Caco-2 (cell line): ENCODE measurements around the gene ISL2. TPM values are rescaled to one million over a fixed set of nuclear protein-coding genes. Genes with fewer than 3 reads are reported as not detected.

Experiments
- BruUV-seq: library from RNA; stranded (reverse); fragments of 400-500 nt; replicated peaks from 2 replicates; lab custom pipeline; 2021; lab: Mats Ljungman, UMichigan
- CTCF ChIA-PET: fragments of 300-600 bp; sonication (Branson Sonifier 250); formaldehyde crosslinking; loops from one replicate; lab custom pipeline; 2022; ENCODE audit warnings: antibody characterized with exemption; lab: Charles Lee
- POLR2A ChIA-PET: fragments of 300-600 bp; sonication (Branson Sonifier 250); formaldehyde crosslinking; loops from one replicate; lab custom pipeline; 2022; ENCODE audit warnings: antibody characterized with exemption; lab: Charles Lee
- DNase-seq, 2 experiments: peaks; one replicate each; pipeline versions ENCODE4 v3.0.0 to v3.0.0-alpha.2; 2020 to 2022
- H3K27me3 ChIP-seq: replicated peaks from 2 replicates; pipeline ENCODE4 v1.6.0; 2011; ENCODE audit warnings: low read length; ENCODE audit not compliant: control insufficient read depth, insufficient read depth
- H3K36me3 ChIP-seq: 2 replicates; pipeline ENCODE4 v1.5.1; 2011; ENCODE audit warnings: low read length; ENCODE audit not compliant: control insufficient read depth, insufficient read depth
- H3K4me1 ChIP-seq: fragments of 250-450 bp; sonication (Bioruptor Pico); 2 replicates; pipeline ENCODE4 v1.5.1; 2020; ENCODE audit warnings: mild to moderate bottlenecking
- H3K4me3 ChIP-seq: 2 replicates; pipeline ENCODE4 v1.5.1; 2011; ENCODE audit warnings: low read depth, mild to moderate bottlenecking, control low read depth, low read length
- H3K9me3 ChIP-seq: fragments of 250-450 bp; sonication (Bioruptor Pico); 2 replicates; pipeline ENCODE4 v1.5.1; 2020; ENCODE audit warnings: mild to moderate bottlenecking, moderate library complexity
- H3K27ac Mint-ChIP-seq: one replicate; pipeline ENCODE4 v1.8.0; 2022; ENCODE audit warnings: mixed read lengths; ENCODE audit not compliant: unreplicated experiment
- H3K27me3 Mint-ChIP-seq: one replicate; pipeline ENCODE4 v1.8.0; 2022; ENCODE audit warnings: mixed read lengths; ENCODE audit not compliant: insufficient read depth, unreplicated experiment
- H3K36me3 Mint-ChIP-seq: one replicate; pipeline ENCODE4 v1.8.0; 2022; ENCODE audit warnings: mild to moderate bottlenecking, mixed read lengths; ENCODE audit not compliant: insufficient read depth, unreplicated experiment
- H3K4me1 Mint-ChIP-seq: one replicate; pipeline ENCODE4 v1.8.0; 2022; ENCODE audit warnings: low read depth, mixed read lengths; ENCODE audit not compliant: unreplicated experiment
- H3K4me3 Mint-ChIP-seq: one replicate; pipeline ENCODE4 v1.8.0; 2022; ENCODE audit warnings: mild to moderate bottlenecking, moderate library complexity, mixed read lengths; ENCODE audit not compliant: unreplicated experiment
- H3K9me3 Mint-ChIP-seq: one replicate; pipeline ENCODE4 v1.8.0; 2022; ENCODE audit warnings: mixed read lengths; ENCODE audit not compliant: unreplicated experiment
- CTCF ChIP-seq, 2 experiments: fragments of 200-600 bp in 1 of 2; IDR thresholded peaks; 1 replicate in 1 of 2; 2 replicates in 1 of 2; pipeline versions ENCODE4 v1.5.1 to v1.8.0; 2011 to 2022; ENCODE audit warnings: antibody characterized with exemption in 1 of 2, control low read depth in 1 of 2, inconsistent platforms in 1 of 2, low read depth in 1 of 2, low read length in 1 of 2, mild to moderate bottlenecking in 1 of 2, moderate library complexity in 1 of 2; ENCODE audit not compliant: insufficient read depth in 1 of 2, severe bottlenecking in 1 of 2, unreplicated experiment in 1 of 2
- intact Hi-C: fragments of 100-400 bp; cut with micrococcal nuclease; formaldehyde crosslinking; loops from one replicate; pipeline ENCODE4 v1.10.0; 2022; ENCODE audit not compliant: unreplicated experiment
- total RNA-seq: library from RNA; stranded (reverse); gene quantifications from 2 replicates; pipeline ENCODE4 v1.2.3, GENCODE V29; 2022

The ISL2 gene
- total RNA-seq, 1 experiment from 2014 or later, result 11.0 TPM

GRCh38 chr15:76332796-76333195, 3.8 kb upstream of the ISL2 start:
- TF ChIP-seq CTCF (IDR thresholded peaks at IDR 0.05; ENCODE audit: insufficient read depth in 1 of 2, low read depth in 1 of 2, low read length in 1 of 2, severe bottlenecking in 1 of 2, unreplicated experiment in 1 of 2), result no peak
- no peaks in the 10 kb centered on the region for H3K36me3 ChIP-seq
- peaks cover 20% of the 10 kb centered on the region for H3K4me1 ChIP-seq
- H3K9me3 ChIP-seq, result no peaks in the 10 kb centered on the region
- no TSS peak for BruUV-seq
- ChIA-PET POLR2A (no interaction called here), CTCF (no interaction called here)
- no peak overlapping the region for H3K27ac Mint-ChIP-seq
- H3K27me3 ChIP-seq, result no peaks in the 10 kb centered on the region
- intact Hi-C loops, result loop anchor here (5.0 kb wide), 1 partner anchor 185 kb away; no protein-coding TSS in a partner anchor
- no peak overlapping the region for H3K4me3 ChIP-seq
- no peak for DNase-seq
- H3K36me3 Mint-ChIP-seq, result peaks cover 24% of the 10 kb centered on the region
- no peaks in the 10 kb centered on the region for H3K9me3 Mint-ChIP-seq
- peaks cover 18% of the 10 kb centered on the region for H3K4me1 Mint-ChIP-seq
- no peaks in the 10 kb centered on the region for H3K27me3 Mint-ChIP-seq
- H3K4me3 Mint-ChIP-seq, result no peak overlapping the region

GRCh38 chr15:76333309-76333708, 3.3 kb upstream of the ISL2 start:
- ChIA-PET CTCF (interaction anchor here (1.1 to 1.4 kb wide), 3 partner anchors 12 to 98 kb away, joined by 4 to 11 read pairs (median 4); partner anchors contain the start of gene ETFA), POLR2A (no interaction called here)
- Histone ChIP-seq H3K27me3 (no peaks in the 10 kb centered on the region), H3K4me3 (no peak overlapping the region), H3K4me1 (peaks cover 20% of the 10 kb centered on the region), H3K36me3 (no peaks in the 10 kb centered on the region), H3K9me3 (no peaks in the 10 kb centered on the region)
- Mint-ChIP-seq H3K9me3 (no peaks in the 10 kb centered on the region), H3K4me1 (peaks cover 19% of the 10 kb centered on the region), H3K27ac (peak overlapping the region; percentile 20), H3K27me3 (no peaks in the 10 kb centered on the region), H3K4me3 (no peak overlapping the region), H3K36me3 (peaks cover 24% of the 10 kb centered on the region)
- no peak for TF ChIP-seq CTCF (IDR thresholded peaks at IDR 0.05; ENCODE audit: insufficient read depth in 1 of 2, low read depth in 1 of 2, low read length in 1 of 2, severe bottlenecking in 1 of 2, unreplicated experiment in 1 of 2)
- BruUV-seq, result no TSS peak
- intact Hi-C loops, result loop anchor here (5.0 kb wide), 1 partner anchor 186 kb away; no protein-coding TSS in a partner anchor
- DNase-seq, result no peak

GRCh38 chr15:76333720-76334437, 2.7 kb upstream of the ISL2 start:
- H3K4me3 ChIP-seq, result no peak overlapping the region
- H3K36me3 Mint-ChIP-seq, result peaks cover 29% of the 10 kb centered on the region
- peaks cover 24% of the 10 kb centered on the region for H3K4me1 ChIP-seq
- peak overlapping the region; percentile 20 for H3K27ac Mint-ChIP-seq
- intact Hi-C loops, result loop anchor here (2.0 to 5.0 kb wide), 2 partner anchors 99 to 187 kb away; no protein-coding TSS in a partner anchor
- no peaks in the 10 kb centered on the region for H3K9me3 Mint-ChIP-seq
- peak; percentile 47 to 62 for TF ChIP-seq CTCF (IDR thresholded peaks at IDR 0.05; ENCODE audit: insufficient read depth in 1 of 2, low read depth in 1 of 2, low read length in 1 of 2, severe bottlenecking in 1 of 2, unreplicated experiment in 1 of 2)
- H3K27me3 ChIP-seq, result no peaks in the 10 kb centered on the region
- ChIA-PET POLR2A (no interaction called here), CTCF (interaction anchor here (0.5 to 1.4 kb wide), 10 partner anchors 11 to 383 kb away, joined by 3 to 11 read pairs (median 4); partner anchors contain the start of gene ETFA)
- no peaks in the 10 kb centered on the region for H3K27me3 Mint-ChIP-seq
- no peaks in the 10 kb centered on the region for H3K36me3 ChIP-seq
- no TSS peak for BruUV-seq
- peak overlapping the region; percentile 25 for H3K4me3 Mint-ChIP-seq
- peaks cover 25% of the 10 kb centered on the region for H3K4me1 Mint-ChIP-seq
- no peaks in the 10 kb centered on the region for H3K9me3 ChIP-seq
- DNase-seq, result peak; percentile 76 to 78
